NCI-H1436 (cell line): ENCODE measurements around the gene RAMP3.
"Not testable (repeated sequence)": the region's sequence is repeated elsewhere in the genome, so short reads cannot be mapped to it uniquely, and the experiment has no call there.

ENCODE experiments used
- DNase-seq: peaks from one replicate; lab custom pipeline; 2025; lab: John Stamatoyannopoulos, UW

Gene RAMP3

DNA sequence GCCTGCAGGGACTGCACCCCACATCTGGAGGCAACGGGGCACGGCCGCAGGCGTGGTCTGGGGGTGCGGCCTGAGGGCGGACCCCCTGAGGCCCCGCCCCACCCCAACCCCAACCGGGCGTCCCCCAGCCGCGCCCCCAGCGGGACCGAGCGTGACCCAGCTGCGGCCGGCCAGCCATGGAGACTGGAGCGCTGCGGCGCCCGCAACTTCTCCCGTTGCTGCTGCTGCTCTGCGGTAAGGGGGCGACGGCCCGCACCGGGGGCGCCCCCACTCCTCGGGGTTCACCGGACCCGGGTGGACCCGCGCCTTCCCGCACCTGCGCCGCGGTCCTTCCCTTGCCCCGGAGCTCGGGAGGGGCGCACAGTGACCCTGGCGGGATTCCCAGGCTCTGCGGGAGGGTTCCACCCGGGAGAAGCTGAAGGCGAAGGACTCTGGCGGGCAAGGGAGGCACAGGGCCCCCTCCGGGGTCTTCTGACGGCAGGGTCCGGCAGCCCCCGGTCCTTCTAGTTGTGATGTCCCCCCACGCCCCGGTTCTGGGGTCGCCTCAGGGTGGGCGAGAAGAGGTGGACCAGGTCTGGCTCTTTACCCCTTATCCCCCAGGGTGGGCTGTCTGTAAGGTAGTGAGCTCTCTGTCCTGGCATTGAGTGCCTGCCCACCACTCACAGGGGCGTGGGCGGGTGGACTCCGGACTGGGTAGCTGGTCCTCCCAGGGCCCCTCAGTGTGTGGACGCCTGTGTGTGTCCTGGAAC is at the start of gene RAMP3:
Gene RAMP3, plus strand, starts transcription at position 139 of the 749 bp plus-strand sequence. Its CDS starts 38 bp downstream, at position 177.
- no peak for DNase-seq

DNA sequence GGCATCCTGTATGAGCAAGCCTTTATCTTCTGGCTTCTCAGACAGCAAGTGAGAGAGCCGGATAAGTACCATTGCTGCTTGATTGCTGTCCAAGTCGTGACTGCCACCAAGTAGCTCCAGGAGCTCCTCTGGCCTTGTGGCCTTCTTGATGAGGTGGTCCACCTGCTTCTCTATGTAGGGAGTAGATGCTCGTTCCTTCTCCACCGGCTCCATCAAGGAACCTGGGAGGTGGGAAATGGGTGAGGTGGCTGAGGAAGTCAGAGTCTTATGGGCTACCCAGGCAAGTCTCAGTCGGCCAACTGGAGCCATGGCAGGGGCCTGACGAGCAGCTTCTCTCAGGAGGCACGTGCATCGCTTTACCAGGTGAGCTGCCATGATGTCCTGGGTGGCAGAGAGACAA is 48.7 kb upstream of the RAMP3 start:
- DNase-seq = no peak

DNA sequence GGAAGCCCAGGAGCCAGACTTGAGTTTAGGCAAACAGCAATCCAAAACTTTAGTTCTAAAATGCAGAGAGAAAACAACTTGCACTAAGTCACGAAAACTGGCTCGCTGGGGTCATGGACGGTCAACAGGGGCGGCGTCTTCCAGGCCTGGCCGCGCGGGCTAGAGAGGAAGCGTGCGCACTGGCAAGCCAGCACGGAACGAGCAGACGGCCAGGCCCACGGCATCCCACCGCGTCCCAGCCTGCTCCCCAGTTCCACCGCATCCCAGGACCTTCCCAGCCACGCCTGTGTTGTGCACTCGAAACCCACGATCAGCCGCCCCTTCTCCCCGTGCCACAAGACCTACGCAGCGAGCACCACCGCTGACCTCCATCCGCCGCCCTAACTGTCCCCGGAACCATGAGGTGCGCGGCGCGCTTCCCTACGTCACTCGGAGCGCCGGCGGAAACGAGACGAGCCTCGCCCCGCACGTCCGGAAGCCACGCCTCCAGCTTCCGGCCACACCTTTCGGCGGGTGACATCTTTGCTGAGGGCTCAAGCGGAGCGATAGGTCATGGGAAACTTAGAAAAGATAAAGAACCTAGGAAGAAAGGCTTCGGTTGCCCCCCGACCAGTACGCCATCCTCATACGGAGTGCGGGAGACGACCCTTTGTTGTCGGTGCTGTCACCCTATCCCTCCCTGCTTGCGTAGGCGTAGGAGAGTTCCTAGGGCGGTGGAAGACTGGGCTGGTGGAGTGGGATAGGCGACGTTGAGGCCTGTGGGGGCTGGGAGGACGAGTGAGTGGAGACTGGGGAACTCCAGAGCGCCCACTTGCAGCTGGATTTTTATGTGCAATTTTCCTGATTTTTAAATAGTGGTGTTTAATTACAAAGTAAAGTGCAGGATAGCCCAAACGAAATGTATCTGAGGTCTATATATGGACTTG is 46.0 kb upstream of the RAMP3 start, which contains the start of gene TBRG4:
Gene TBRG4, minus strand, starts transcription at position 400 of the 926 bp plus-strand sequence. CDS start 2,460 bp downstream, outside the sequence.
- DNase-seq = peak; percentile 91

DNA sequence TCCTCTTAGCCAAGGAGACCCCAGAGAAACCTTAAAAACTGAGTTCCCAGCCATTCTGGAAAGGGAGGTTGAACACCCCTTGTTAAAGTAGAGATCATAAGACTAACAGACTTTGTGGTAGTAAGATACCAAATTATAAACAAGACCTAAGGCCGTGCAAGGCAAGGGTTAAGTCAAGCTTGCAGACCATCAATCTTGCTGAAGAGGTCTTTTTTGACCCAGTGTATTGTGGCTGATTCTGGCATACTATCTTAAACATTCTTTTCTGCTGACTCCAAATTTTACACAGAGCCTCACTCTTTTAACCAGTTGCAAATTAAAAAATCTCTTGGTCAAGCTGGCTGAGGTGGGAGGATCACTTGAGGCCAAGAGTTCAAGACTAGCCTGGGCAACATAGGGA is 44.9 kb upstream of the RAMP3 start:
- no peak for DNase-seq

DNA sequence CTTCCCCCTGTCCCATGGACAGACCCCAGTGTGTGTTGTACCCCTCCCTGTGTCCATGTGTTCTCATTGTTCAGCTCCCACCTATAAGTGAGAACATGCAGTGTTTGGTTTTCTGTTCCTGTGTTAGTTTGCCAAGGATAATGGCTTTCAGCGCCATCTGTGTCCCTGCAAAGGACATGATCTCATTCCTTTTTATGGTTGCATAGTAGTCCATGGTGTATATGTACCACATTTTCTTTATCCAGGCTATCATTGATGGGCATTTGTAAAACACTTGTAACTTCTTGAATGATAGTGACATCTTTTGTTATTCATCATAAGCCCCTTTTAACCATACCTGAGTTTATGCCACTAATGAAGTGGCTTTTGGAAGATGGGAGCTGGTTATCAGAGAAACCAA is 43.3 kb upstream of the RAMP3 start:
- not testable (repeated sequence) for DNase-seq

DNA sequence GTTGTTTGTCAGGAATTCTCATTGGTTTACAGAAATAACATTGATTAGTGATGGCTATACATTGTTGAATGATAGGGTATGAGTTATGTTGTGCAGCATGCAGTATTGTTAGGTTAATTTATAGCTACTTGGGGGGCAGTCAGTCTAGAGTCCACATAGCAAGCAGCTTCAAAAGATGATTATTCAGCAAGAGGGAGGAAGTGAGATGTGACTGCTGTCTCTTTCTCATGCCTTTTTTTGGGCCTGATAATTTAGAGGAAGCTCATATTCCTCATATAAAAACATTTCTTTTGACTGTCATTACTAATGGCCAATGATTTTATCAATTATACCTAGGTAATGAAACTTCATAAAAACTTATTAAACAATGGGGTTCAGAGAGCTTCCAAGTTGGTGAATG is 42.7 kb upstream of the RAMP3 start:
- DNase-seq = no peak

- no peak for DNase-seq
These were observed 41.5 kb upstream of the RAMP3 start for GRCh38 chr7:45116048-45116447.

DNA sequence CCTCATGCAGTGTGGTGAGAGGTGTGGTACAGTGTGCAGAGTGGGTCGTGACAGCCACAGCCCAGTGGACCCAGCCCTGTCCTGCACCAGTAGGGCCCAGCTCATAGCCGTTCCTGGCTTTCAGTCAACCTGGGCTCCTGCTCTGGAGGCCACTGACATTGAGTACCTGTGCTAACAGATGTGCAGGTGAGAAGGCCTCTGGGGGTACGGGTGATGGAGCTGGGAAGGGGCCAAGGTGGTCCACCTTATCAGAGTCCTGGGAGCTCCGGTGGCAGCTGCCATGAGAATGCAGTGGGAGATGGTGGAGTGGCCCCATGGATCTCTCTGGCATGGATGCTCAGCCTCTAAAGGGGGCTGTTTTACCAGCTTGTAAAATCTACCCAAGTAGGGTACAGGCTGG is 40.0 kb upstream of the RAMP3 start:
- DNase-seq = no peak

GRCh38 chr7:45118292-45118691 is 39.3 kb upstream of the RAMP3 start:
- DNase-seq = no peak

- DNase-seq = no peak
These were observed 38.7 kb upstream of the RAMP3 start for GRCh38 chr7:45118889-45119331.

- DNase-seq = no peak
These were observed 38.0 kb upstream of the RAMP3 start for GRCh38 chr7:45119550-45119949.

GRCh38 chr7:45122975-45123860 is 34.4 kb upstream of the RAMP3 start:
- no peak for DNase-seq

DNA sequence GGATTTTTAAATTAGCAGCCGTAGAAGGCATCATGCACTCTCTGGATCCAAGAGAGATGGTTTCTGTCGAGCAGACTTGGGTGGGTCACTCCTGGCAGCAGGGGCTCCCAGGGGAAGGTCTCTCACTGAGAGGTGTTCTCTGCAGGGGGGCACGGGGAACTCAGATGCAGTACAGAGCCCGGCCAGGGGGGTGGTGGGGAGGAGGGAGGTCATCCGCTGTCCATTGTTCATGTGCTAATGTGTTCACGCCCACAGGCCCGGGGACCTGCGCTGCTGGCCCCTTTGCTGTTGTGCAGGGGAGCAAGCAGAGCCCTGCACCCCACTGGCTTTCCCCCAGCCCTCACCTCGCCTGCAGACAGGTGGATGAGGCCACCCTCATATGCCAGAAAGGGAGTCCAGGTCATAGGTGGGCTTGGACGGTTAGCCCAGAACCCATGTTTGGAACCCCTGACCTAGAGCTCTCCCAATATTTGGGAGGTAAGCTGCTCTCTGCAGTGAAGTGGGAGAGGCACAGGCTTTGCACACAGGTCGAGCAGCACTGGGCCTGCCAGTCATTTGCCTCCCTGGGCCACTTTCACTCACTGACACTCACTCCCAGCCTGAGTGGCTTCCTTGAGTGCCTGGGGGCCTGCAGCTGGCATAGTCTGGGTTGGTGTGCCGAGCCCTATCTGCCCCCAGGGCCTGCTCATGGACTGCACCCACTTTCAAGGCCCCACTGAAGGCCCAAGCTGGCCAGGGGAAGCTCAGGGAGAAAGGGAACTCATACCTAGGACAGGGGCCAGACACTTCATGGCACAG is 33.5 kb upstream of the RAMP3 start:
- DNase-seq = no peak

- no peak for DNase-seq
These were observed 32.2 kb upstream of the RAMP3 start for GRCh38 chr7:45125193-45125904.

- DNase-seq = no peak
These were observed 31.4 kb upstream of the RAMP3 start for GRCh38 chr7:45126201-45126600.

- no peak for DNase-seq
These were observed 30.7 kb upstream of the RAMP3 start for GRCh38 chr7:45126920-45127319.

DNA sequence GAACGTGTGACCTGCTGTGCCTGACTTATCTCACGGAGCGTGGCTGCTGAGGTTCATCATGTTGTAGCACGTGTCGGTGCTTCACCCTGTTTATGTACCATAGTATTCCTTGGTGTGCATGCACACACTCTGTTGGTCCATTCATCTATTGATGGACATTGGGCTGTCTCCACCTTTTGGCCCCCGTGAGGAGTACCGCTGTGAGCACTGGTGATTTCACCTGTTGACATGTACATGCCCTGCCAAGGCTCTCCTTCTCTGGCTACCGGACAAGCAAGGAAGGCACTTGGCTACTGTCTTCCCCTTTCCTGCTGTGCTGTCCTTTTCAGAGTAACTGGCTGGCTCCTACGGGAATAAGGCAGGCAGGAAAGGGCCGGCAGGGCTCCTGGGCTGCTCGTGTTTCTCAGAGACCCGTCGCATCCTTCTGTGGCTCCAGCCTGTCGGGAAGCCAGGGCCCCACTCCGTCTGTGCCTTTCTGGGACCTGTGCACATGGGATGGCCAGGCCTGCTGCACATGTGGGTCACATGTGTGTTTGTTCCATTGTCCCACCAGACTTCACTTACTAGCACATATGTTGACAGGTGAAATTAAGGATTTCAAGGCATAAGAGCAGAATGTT is 28.3 kb upstream of the RAMP3 start:
- DNase-seq = no peak

GRCh38 chr7:45129906-45130305 is 27.7 kb upstream of the RAMP3 start:
- DNase-seq = no peak

DNA sequence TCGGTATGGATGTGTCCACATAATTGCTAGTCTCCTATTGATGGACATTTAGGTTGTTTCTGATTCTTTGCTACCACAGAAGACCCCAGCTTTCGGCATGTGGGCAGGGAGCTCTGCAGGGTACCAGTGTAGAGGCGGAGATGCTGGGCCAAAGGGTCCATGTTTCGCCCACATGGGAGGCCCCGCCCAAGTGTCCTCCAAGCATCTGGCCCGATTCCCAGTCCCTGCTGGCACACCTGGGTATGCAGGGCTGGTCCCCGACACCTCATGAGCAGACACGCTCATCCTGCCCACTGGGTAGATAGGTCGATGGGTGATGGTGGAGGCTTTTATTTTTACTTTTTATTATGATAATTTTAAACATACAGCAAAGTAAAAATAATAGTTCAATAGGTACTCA is 26.7 kb upstream of the RAMP3 start:
- no peak for DNase-seq

DNA sequence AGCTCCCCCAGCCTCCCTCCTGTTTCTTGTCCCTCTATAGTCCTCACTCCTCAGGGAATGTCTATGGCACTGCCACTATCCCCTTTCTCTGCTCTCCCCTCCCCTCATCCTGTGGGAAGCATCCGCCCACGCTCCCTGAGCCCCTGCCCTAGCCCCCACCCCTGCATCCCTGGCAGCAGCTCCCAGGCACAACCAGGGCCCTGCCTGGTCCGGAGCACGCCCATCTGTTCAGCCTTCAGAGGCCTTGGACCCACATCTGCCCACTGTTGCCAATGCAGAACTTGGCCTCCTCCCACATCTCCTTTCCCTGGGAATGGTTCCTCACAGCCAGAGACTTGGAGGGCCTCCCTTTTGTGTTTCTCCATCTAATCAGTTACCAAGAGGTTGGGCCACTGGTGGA is 25.7 kb upstream of the RAMP3 start:
- no peak for DNase-seq
